ENCODE results near the gene JCHAIN. TPM values are rescaled to one million over a fixed set of nuclear protein-coding genes. Genes with fewer than 3 reads are reported as not detected.

The JCHAIN gene
- total RNA-seq, 1 experiment from 2014 or later = 77.5 TPM

DNA sequence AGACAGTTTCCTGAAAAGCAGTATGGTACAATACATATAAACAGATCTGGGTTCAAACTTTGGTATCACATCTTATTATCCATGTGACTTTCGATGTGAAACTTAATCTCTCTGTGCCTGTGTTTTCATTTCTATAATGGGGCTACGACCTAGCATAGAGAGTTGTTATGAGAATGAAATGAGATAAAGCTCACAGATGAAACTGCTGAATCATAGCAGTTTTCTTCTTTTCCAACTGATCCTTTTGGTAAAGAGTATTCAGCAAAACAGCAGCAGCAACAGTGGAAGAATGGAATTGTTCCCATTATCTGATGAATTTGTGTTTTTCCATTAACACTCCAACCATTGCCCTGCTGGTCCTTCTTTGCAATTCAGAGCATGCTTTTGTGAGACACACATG lies 58.0 kb downstream of the JCHAIN start:
- Histone ChIP-seq H3K4me3 (ENCODE audit: low read length) (no peak overlapping the region), H3K36me3 (ENCODE audit: insufficient read depth, low read length) (no peaks in the 10 kb centered on the region), H3K4me2 (ENCODE audit: low read depth, low read length, poor library complexity, severe bottlenecking) (no peak overlapping the region), H3K9ac (ENCODE audit: low read length) (no peak overlapping the region), H3K27ac (ENCODE audit: low read length) (no peak overlapping the region), H4K20me1 (ENCODE audit: insufficient read depth, low read depth, low read length) (no peaks in the 10 kb centered on the region), H3K79me2 (ENCODE audit: low read length) (no peaks in the 10 kb centered on the region), H3K9me2 (replicated peaks; ENCODE audit: insufficient read depth, low read length) (no peaks in the 10 kb centered on the region), H3K27me3 (ENCODE audit: low read length) (no peaks in the 10 kb centered on the region), H3K4me1 (ENCODE audit: low read length) (peaks cover 2% of the 10 kb centered on the region), H2AFZ (ENCODE audit: low read length) (no peak overlapping the region), H3K9me3 (ENCODE audit: low read length) (no peaks in the 10 kb centered on the region)
- DNase-seq = no peak

DNA sequence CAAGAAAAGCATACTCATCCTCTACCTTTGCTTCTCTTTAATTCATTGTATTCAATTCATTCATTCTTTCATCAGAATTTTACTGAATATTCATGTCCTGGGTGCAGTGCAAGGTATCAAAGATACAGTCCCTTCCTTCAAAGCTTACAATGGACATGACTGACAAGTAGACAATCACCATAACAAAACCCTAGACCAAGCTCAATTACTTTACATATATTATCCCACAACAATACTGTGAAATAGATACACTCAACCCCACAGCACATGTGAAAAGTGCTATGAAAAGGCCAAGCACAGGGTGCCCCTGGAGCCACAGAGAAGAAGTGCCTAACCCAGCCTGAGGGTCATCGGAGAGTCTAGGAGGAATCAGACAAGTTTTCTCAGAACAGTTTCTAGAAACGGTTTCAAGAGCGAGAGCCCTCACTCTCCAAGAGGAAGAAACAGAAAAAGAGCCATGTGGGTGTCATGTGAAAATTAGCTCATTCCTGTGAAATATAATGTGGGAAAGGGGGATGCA lies 58.9 kb downstream of the JCHAIN start:
- Histone ChIP-seq H3K9me3 (ENCODE audit: low read length) (no peaks in the 10 kb centered on the region), H3K27ac (ENCODE audit: low read length) (no peak overlapping the region), H3K4me2 (ENCODE audit: low read depth, low read length, poor library complexity, severe bottlenecking) (no peak overlapping the region), H4K20me1 (ENCODE audit: insufficient read depth, low read depth, low read length) (no peaks in the 10 kb centered on the region), H3K36me3 (ENCODE audit: insufficient read depth, low read length) (no peaks in the 10 kb centered on the region), H3K9ac (ENCODE audit: low read length) (no peak overlapping the region), H3K79me2 (ENCODE audit: low read length) (no peaks in the 10 kb centered on the region), H3K4me3 (ENCODE audit: low read length) (no peak overlapping the region), H3K27me3 (ENCODE audit: low read length) (no peaks in the 10 kb centered on the region), H3K4me1 (ENCODE audit: low read length) (no peaks in the 10 kb centered on the region), H2AFZ (ENCODE audit: low read length) (no peak overlapping the region), H3K9me2 (replicated peaks; ENCODE audit: insufficient read depth, low read length) (no peaks in the 10 kb centered on the region)
- no peak for DNase-seq

DNA sequence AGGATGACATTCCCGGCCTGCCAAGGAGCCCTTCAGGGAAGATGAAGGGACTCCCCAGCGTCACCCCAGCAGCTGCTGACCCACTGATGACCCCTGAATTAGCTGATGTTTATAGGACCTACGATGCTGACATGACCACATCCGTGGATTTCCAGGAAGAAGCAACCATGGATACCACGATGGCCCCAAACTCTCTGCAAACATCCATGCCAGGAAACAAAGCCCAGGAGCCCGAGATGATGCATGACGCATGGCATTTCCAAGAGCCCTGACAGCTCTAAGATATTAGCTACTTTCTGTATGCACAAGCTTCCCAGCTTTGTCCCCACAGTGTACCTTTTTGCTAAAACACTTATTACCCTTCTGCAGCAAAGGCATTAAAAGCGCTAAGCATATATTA lies 59.8 kb downstream of the JCHAIN start:
- Histone ChIP-seq H3K4me1 (ENCODE audit: low read length) (0 out of 2 replicates have a peak, but pooled peaks cover 3% of the 10 kb centered on the region), H3K36me3 (ENCODE audit: insufficient read depth, low read length) (no peaks in the 10 kb centered on the region), H3K27me3 (ENCODE audit: low read length) (no peaks in the 10 kb centered on the region), H3K9ac (ENCODE audit: low read length) (no peak overlapping the region), H2AFZ (ENCODE audit: low read length) (no peak overlapping the region), H3K4me2 (ENCODE audit: low read depth, low read length, poor library complexity, severe bottlenecking) (no peak overlapping the region), H4K20me1 (ENCODE audit: insufficient read depth, low read depth, low read length) (no peaks in the 10 kb centered on the region), H3K9me2 (replicated peaks; ENCODE audit: insufficient read depth, low read length) (no peaks in the 10 kb centered on the region), H3K9me3 (ENCODE audit: low read length) (no peaks in the 10 kb centered on the region), H3K79me2 (ENCODE audit: low read length) (no peaks in the 10 kb centered on the region), H3K27ac (ENCODE audit: low read length) (no peak overlapping the region), H3K4me3 (ENCODE audit: low read length) (no peak overlapping the region)
- no peak for DNase-seq

Small RNA genes within 50 kb of the gene (small RNA-seq; reads per million reads assigned to genes)
- gene RNU6-520P (not detected), gene RNU6-784P (0.28 reads per million)

Other genes starting within 250 kb of the JCHAIN start
- gene MUC7, start 194.3 kb downstream of the JCHAIN start, total RNA-seq (2014; rRNA removed; shearing (Covaris generic); ENCODE audit: low replicate concordance) = not detected in 2 replicates
- gene AMTN, start 147.9 kb downstream of the JCHAIN start, total RNA-seq (2014; rRNA removed; shearing (Covaris generic); ENCODE audit: low replicate concordance) = not detected in 2 replicates
- not detected in 2 replicates for gene AMBN, start 74.3 kb downstream of the JCHAIN start, total RNA-seq (2014; rRNA removed; shearing (Covaris generic); ENCODE audit: low replicate concordance)
- gene ENAM, start 37.8 kb downstream of the JCHAIN start, total RNA-seq (2014; rRNA removed; shearing (Covaris generic); ENCODE audit: low replicate concordance) = not detected in 2 replicates
- 21.2 and 32.4 TPM in 2 replicates for gene UTP3, start 22.0 kb upstream of the JCHAIN start, total RNA-seq (2014; rRNA removed; shearing (Covaris generic); ENCODE audit: low replicate concordance)
- gene RUFY3, start 55.5 kb upstream of the JCHAIN start, total RNA-seq (2014; rRNA removed; shearing (Covaris generic); ENCODE audit: low replicate concordance) = 25.2 and 26.9 TPM in 2 replicates
- gene GRSF1, start 173.4 kb upstream of the JCHAIN start, total RNA-seq (2014; rRNA removed; shearing (Covaris generic); ENCODE audit: low replicate concordance) = 47.0 and 89.6 TPM in 2 replicates
- 25.3 and 55.6 TPM in 2 replicates for gene MOB1B, start 235.9 kb upstream of the JCHAIN start, total RNA-seq (2014; rRNA removed; shearing (Covaris generic); ENCODE audit: low replicate concordance)

Measured in Karpas-422 (cell line).